HG03045 (cell line): ENCODE data around the gene RPL3.

Experiments used
- ATAC-seq: cut with Tn5 transposase; IDR thresholded peaks from one replicate; pipeline ENCODE4 v1.9.1; 2021; ENCODE audit warnings: mild to moderate bottlenecking, moderate library complexity; ENCODE audit not compliant: unreplicated experiment

RPL3 gene

DNA sequence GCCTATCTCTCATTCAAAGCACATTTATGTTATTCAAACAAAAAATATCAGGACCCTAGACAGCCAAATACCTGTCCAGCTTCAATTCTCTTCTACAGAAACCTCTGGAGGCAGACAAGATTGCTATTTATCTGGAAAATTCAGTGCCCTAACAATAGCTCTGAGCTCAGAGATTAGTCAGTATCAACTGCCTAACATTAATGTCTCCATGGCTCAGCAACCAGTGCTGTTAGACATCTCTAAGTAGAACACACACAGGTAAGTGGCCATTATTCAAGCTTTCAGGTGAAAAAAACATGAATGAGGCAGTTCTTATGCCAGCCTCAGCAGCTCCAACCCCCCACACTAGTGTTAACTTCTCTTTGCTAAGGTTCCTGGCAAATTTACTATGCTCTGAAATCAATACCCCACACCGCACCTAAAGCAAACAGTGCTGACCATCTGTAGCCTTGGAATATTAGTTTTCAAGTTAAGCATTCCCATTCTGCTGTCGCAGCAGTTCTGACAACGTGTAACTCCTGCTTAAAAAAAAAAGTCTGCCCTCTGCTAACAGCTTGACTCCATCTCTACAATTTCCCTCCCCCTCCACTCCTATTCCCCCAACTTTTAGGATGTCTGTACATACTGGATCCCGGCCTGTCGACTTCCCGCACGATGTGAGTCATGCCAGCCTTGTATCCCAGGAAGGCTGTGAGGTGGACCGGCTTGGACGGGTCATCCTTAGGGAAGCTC, 1.5 kb downstream of the RPL3 start:
- ATAC-seq, result no peak

DNA sequence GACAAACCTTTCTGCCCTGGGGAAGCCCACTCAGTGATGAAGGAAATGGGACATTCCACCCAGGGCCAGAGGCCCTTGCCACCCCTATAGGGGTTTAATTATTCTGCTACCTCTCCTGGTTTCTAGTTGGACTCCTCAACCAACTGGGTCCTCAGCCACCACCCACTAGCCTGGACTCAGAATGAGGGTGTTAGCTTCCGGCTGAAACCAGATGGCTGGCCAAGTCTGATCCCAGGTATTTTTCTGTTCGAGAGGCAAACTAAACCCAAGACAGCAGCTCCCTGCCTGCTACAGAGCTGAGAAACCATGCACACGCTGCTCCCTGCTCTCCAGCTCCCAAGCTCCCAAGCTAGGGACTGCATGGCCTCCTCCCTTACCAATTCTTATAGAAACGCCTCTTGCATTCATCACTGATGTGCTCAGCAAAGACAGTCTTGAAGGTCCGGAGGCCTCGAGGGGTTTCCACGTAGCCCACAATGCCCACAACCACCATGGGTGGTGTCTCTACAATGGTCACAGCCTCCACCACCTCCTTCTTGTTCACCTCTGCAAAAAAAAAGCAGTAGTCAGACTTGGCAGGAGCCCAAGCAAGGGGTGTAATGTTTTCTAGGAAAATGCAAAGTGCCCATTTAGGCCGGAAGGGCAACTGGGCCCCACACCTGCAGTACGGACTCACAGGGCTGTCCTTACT, 2.2 kb downstream of the RPL3 start:
- ATAC-seq, result no peak

DNA sequence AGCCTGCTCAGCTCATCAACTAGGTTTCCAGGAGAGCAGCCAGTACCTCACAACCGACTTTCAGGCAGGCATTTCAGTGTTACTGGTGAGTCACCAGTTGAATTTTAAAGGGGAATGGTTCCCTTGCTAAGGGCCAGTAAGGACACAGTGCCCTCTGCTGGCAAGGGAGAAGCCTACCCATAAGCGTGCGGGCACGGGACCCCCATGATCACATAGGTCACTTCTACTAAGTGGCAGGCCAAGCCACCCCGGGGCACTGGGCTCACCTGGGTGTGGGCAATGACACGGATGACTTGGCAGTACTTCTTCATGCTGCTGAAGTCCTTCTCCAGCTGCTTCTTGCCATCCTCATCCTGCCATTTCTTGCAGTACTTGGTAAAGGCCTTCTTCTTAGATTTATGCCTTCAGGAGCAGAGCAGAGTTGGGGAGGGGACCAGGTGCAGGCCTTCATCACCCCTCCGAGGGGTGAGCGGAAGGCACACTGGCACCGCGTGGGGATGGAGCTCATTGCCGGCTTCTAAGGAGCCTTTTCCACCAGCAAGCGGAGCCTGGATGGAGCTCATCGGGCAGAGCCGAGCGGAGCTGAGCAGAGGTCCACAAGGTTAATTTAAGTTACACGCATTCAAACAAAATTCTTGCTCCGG, 2.9 kb downstream of the RPL3 start:
- no peak for ATAC-seq

DNA sequence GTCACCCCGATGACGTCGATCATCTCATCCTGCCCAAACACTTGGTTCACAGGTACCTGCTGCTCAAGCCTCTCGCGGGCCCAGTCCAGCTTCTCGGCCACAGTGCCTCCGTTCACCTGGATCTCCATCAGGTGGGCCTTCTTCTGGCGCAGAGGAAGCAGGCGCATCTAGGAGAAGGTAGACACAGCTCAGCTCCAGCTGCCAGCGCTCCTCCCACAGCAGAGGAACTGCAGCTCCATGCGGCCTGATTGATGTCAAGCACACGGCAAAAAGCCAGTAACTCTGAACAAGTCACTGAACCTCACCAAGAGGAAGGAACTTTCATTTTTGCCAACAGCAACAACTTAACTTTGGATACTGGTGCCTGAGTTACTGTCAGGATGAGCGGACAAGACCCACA, 4.0 kb downstream of the RPL3 start:
- ATAC-seq, result no peak

DNA sequence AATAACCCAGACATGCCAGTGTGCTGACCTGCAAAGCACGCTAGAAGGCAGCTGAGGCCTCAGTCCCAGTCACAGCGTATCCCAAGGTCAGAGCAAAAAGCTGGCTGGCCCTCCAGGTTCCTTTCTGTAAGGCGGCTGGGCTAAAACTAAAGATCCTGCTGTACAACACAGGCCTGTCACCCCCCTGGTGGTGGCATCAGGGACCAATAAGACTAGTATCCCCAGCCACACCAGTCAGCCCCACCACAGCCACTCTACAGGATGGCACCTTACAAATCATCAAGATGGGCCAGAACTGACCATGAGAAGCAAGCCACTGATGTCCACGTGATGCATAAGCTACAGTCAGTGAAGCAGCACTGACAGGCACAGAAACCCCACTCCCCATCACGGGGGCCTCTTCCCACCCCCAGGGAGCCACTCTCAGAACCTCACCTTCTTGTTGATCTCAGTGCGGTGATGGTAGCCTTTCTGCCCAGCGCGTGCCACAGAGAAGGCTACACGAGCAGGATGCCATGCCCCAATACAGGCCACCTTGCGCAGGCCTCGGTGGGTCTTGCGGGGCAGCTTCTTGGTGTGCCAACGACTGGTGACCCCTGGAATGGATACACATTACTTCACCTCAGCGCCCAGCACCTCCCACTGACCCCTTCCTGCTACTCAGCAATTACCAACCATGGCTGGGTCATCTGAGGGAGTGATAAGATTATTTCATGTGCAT, 5.0 kb downstream of the RPL3 start:
- ATAC-seq, result no peak

DNA sequence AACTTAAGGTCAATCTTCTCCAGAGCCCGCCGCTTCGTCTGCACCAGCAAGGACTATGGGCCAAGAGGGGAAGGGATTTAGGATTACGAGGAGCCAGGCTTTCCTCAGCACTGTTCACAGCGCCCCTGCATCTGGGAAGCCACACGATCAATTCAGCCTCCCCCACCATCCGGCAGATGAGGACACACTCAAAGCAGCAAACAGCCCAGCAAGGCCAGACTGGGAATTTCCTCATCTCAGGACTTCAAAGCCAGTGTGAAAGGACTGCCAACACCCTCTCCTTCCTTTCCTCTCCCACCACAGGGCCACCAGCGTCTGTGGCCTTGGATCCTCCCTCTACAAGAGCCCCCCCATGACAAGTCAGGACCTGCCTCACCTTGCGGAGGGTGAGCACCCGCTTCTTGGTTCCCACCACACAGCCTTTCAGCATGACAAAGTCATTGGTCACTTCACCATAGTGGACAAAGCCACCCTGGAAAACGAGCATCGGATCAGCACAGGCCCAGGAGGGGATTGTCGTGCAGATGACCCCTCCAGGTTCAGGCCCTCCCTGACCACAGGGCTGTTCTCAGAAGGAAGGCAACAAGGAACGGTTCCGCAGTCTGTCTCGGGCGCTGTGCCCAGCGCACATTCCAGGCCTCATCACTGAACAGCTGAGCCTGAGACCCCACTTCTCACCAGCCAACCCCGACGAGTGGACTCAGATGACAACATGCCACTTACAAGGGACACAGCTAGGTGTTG, 6.0 kb downstream of the RPL3 start:
- no peak for ATAC-seq

DNA sequence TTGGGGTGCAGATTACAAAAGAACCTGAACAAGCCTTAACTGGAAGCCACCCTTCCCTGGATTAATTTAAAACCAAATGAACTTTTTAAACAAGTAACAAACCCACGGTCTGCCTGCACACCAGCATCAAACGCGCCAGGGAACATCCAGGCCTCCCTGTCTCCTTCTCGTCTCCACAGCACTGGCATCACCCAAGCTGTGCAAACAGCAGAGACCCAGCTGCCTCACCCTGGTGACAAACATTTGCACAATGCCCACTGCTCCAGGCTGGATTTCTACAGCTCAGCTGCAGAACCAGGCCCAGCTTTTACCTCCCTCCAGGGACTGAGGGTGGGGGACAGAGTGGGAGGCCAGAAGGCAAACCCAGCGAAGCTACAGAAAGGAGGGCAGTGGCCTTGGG, 7.0 kb downstream of the RPL3 start:
- ATAC-seq, result no peak

DNA sequence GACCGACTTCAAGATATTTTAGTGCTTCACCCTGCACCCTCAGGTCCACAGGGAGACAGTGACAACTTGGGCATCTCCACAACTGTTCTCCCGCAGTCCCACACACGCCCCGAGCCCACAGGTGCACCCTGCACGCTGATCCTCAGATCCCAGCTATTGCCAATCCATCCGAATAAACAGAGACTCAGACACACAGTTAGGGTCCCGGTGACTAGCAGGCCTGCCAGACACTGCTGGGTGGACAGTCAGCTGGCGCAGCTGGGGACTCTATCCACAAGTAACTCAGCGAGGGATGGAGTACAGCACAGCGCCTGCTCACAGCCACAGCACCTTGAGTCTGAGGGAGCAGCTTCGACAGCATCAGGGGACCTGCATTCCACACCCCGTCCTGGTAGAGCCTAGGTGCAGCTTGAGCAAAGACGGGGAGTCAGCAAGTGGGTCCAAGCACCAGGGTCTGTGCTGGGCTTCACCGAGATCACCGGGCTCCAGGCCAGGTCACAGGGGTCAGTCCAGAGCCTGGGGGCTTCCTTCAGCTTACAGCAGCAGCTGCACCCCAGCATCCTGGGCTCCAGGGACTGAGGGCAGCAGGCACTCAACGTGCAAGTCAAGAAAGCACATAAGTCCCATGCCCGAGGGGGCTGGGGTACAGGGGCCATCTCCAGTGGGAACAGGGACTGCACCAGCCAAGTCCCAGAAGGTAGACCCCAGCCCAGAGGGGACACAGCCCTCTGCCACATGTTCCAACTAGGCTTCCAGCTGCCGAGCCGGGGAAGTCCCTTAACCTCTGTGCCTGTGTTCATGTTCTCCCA, 7.6 kb downstream of the RPL3 start:
- no peak for ATAC-seq

DNA sequence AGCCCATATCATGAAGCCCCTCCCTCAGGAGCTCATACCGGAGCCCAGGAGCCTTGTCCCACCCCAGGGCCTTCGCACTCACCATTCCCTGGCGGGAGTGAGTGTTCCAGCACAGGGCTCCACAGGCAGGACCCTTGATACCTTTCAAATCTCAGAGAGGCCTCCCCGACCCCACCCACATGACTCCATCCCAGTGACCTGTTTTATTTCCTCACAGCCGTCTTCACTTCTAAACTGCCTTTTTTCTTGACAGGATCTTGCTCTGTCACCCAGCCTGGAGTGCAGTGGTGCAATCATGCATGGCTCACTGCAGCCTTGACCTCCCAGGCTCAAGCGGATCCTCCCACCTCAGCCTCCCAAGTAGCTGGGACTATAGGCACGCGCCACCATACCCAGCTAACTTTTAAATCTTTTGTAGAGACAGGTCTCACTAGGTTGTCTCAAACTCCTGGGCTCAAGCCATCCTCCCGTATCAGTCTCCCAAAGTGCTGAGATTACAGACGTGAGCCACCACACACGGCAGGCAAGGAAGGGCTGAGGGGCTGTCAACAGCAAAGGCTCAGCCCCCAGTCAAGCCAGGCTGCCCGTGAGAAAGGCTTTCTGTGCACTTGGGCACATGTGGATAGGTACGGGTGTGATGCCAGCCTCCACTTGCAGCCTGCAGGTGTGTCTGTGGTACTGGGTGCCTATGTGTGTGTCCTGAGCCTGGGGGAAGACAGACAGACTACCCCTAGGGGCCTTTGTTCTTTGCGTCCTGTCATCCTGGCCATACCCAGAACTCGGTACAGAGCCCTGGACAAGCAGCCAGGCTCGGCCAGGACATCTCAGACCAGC, 9.3 kb downstream of the RPL3 start:
- no peak for ATAC-seq

DNA sequence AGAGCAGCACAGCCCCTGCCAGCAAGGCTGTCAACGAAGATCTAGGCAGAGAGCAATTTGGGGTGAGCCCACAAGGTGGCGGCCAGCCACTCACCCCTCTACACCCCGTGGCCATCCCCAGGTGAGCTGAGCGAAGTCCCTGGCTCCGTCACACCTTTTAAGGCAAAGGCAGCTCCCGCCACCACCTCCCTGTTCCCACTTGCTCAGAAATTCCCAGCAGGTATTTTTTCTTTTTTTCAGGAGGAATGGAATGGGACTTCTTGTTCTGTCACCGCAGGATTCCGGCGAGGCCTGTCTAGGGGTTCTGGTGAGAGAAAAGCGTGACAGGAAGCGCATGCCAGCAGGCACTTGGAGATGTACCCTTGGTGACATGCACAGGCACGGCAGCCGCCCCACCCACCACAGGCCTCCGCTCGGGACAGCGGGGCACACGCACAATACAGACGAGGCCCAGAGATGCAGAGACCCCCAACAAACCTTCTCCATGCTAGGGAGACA, 10.0 kb downstream of the RPL3 start:
- no peak for ATAC-seq

DNA sequence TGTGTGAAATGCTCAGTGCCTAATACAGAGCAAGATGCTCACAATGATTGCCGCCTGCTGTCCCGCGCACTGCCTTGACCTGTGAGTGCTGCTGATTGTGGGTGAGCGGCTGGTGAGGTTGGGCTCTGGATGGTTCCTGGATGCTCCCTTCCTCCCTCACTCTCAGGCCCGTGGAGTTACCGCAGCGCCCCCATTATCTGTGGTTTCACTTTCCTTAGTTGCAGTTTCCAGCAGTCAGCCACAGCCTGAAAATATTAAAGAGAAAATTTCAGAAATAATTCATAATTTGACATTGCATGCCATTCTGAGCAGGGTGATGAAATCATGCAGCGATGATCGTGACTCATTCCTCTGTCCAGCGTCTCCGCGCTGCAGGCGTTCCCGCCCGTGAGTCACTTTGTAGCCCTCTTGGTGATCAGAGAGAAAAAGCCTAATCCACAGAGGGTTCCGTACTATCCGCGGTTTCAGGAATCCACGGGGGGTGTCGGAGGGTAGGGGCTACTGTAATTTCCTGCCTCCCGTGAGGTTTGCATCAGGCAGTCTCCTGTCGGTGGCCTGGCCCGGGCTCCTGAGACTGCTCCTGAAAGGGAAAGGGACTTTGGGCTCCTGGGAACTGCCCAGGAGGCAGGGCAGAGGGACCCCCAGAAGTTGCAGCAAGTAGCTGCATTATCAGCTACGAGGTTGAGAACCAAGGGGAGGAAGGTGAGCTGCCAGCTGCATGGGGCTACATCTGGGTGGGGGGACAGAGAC, 10.6 kb downstream of the RPL3 start:
- no peak for ATAC-seq

DNA sequence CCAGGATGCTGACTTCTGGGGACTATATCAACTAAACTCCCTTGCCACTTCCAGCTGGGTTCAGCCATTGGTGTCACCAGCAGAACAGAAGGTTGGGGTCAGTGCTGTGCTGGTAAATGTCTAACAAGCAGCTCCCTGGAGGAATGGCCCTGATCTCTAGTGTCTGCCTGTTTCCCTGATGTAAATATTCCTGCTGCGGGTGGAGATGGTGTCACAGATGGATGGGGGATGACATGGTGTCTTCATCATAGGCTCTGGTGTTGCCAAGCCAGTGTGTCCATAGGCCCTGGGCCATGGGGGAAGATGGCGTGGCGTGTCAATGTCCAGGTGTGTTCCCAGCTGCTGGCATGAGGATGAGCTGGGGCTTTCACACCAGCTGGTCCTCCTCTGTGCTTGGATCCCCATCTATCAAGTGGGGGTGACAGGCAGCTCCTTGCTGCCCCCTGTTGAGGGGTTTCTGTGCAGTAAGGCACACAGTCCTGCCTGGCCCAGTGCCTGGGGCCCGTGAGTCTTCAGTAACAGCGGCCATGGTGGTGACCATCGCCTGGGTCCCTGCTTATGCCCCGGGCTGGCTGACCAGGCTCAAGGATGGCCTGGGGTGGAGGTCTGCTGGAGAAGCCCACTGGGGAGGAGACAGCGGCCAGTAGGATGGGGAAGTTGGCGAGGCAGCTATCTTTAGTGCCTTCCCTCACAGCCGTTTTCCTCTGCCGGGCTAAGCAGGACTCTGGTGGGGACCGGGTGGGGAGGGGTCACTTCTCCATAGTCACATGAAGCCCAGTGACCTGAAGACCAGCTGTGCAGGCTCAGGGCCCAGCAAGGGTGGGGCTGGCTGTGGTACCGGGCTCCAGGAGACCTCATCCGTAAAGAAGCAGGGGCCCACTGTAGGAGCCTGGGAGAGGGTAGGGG, 12.7 kb downstream of the RPL3 start:
- ATAC-seq, result no peak

DNA sequence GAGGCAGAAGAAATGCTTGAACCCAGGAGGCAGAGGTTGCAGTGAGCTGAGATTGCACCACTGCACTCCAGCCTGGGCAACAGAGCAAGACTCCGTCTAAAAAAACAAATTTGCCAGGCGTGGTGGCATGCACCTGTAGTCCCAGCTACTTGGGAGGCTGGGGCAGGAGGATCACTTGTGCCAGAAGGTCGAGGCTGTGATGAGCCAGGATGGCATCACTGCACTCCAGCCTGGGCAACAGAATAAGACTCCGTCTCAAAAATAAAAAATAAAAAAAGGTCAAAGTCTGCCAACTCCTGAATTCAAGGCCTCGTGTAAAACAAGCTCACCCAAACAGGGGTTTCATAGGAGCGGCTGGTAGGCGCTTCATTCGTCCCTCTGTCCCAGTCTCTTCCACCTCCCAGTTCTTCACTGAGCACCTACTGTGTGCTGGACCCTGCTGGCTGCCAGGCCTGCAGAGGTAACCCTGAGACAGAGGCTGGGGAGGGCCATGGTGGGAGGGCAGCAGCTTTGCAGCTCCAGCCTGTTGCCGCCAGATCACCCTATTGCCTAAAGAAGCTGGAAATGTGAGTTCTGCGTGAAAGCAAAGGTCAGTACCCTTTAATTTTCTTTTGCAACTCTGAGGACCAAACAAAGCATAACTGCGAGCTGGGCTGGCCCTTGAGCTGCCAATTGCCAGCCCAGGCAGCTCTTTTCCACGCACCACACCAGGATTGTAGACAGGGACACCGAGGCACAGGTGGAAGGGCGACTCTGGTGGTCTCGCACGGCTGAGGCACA, 15.3 kb downstream of the RPL3 start:
- ATAC-seq, result no peak

DNA sequence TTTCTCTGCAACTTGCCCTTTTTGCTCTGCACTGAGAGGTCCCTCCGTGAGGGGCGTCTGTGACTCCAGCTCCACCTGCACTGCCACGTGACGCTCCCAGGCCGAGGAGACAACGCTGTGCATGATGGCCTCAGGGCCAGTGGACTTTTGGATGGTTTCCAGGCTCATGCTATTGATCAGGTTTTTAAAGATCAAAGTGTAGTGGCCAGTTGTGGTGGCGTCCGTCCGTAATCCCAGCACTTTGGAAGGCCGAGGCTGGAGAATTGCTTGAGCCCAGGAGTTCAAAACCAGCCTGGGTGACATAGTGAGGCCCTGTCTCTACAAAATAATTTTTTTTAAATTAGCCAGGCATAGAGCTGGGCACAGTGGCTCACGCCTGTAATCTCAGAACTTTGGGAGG, 16.1 kb downstream of the RPL3 start:
- no peak for ATAC-seq

DNA sequence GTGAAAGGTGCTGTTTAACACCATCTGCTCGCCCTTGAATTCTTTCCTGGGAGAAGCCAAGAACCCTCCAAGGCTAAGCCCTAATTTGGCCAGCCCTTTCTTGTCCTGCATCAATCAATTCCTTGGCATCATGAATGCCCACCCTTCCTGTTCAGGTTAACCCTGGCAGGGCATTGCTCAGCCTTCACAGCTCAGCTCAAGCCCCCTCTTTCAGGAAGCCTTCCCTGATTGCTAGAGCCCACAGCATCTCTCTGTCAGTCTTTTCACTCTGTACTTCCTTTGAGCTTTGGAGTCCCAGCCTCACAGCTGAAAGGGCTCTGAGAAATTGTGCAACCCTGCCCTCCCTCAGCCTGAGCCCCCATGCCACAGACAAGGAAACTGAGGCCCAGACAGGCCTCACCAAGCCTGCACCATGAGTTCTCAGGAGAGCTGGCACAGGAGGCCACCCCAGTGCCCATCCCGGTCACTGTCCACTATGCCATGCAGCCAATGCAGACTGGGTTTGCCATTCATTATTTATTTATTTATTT, 16.9 kb downstream of the RPL3 start:
- ATAC-seq, result no peak

DNA sequence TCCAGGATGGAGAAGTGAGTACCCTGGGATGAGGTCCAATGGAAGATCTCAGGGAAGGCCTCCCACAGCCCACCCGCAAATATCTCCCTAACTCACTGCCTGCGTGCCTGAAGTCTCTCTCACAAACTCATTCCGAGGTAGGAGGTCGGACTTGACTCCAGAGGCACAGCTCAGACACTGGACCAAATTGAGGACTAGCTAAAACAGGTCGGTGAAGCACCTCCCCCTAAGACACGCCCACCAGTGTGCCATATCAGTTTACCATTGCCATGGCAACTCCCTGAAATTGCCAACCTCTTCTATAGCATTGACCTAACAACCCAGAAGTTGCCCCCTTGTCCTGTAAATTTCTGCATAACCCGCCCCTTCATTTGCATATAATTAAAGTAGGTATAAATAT, 17.5 kb downstream of the RPL3 start:
- ATAC-seq, result no peak
